ENCODE data around the gene KRTAP26-1. TPM values are rescaled to one million over a fixed set of nuclear protein-coding genes. Genes with fewer than 3 reads are reported as not detected.

The KRTAP26-1 gene
- polyA plus RNA-seq, 3 donors from 2014 or later = not detected

Other genes with a start within 250 kb of the KRTAP26-1 start
- not detected for gene CLDN17, start 153.5 kb downstream of the KRTAP26-1 start, polyA plus RNA-seq
- gene CLDN8, start 104.2 kb downstream of the KRTAP26-1 start, polyA plus RNA-seq = not detected
- gene KRTAP24-1, start 37.4 kb downstream of the KRTAP26-1 start, polyA plus RNA-seq = not detected
- not detected for gene KRTAP25-1, start 30.8 kb downstream of the KRTAP26-1 start, polyA plus RNA-seq
- not detected for gene KRTAP27-1, start 17.4 kb upstream of the KRTAP26-1 start, polyA plus RNA-seq
- not detected for gene KRTAP23-1, start 28.3 kb upstream of the KRTAP26-1 start, polyA plus RNA-seq
- gene KRTAP13-2, start 52.0 kb upstream of the KRTAP26-1 start, polyA plus RNA-seq = not detected
- not detected for gene KRTAP13-1, start 75.7 kb upstream of the KRTAP26-1 start, polyA plus RNA-seq
- not detected for gene KRTAP13-3, start 105.6 kb upstream of the KRTAP26-1 start, polyA plus RNA-seq
- gene KRTAP13-4, start 109.9 kb upstream of the KRTAP26-1 start, polyA plus RNA-seq = not detected
- not detected for gene KRTAP15-1, start 120.0 kb upstream of the KRTAP26-1 start, polyA plus RNA-seq
- gene KRTAP19-1, start 160.1 kb upstream of the KRTAP26-1 start, polyA plus RNA-seq = not detected
- not detected for gene KRTAP19-2, start 167.1 kb upstream of the KRTAP26-1 start, polyA plus RNA-seq
- gene KRTAP19-3, start 171.7 kb upstream of the KRTAP26-1 start, polyA plus RNA-seq = not detected
- not detected for gene KRTAP19-4, start 176.8 kb upstream of the KRTAP26-1 start, polyA plus RNA-seq
- not detected for gene KRTAP19-5, start 181.8 kb upstream of the KRTAP26-1 start, polyA plus RNA-seq
- gene KRTAP19-6, start 221.5 kb upstream of the KRTAP26-1 start, polyA plus RNA-seq = not detected
- gene KRTAP19-7, start 241.0 kb upstream of the KRTAP26-1 start, polyA plus RNA-seq = not detected

Data from immature natural killer cell (primary cell).